HG02798 (cell line): ENCODE results near the gene TSSK6.

Experiments
- ATAC-seq: cut with Tn5 transposase; IDR thresholded peaks from one replicate; pipeline ENCODE4 v1.9.1; 2021; ENCODE audit warnings: mild to moderate bottlenecking; ENCODE audit not compliant: unreplicated experiment, poor library complexity

The TSSK6 gene

DNA sequence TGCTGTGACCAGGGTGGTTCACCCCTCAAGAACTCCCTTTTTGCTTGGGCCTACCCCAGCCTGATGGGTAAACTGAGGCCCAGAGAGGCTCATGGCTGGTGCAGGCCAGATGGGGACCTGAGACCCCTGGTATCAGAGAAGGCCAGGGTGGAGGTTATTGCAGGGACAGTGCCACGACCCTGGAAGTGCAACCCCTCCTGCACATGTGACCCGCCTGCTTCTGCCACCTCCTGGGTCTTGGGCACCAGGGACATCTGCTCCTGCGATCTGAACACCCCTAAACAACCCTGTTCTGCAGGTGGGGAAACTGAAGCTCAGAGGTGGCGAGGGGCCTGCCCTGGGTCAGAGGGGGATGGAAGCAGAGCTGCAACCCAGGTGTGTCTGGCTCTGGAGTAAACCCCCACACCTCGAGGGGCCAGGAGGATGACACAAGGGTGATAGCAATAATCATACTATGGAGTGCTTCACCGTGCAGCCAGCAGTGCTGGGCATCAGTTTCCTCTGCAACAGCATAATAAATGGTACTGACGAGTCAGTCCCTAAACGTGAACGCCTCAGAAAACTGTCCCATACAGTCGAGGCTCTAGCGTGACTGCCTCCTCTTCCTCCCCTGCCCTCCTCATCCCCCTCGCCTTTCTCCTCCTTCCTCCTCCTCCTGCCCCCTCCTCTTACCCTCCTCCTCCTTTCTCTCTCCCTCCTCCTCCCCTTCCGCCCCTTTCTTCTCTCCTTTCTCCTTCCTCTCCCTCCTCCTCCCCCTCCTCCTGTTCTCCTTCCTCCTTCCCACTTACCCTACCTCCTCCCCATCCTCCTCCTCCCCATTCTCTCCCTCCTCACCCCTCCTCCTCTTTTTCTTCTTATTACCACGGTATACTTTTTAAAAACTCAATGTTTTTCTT lies 17.7 kb upstream of the TSSK6 start:
- no peak for ATAC-seq

DNA sequence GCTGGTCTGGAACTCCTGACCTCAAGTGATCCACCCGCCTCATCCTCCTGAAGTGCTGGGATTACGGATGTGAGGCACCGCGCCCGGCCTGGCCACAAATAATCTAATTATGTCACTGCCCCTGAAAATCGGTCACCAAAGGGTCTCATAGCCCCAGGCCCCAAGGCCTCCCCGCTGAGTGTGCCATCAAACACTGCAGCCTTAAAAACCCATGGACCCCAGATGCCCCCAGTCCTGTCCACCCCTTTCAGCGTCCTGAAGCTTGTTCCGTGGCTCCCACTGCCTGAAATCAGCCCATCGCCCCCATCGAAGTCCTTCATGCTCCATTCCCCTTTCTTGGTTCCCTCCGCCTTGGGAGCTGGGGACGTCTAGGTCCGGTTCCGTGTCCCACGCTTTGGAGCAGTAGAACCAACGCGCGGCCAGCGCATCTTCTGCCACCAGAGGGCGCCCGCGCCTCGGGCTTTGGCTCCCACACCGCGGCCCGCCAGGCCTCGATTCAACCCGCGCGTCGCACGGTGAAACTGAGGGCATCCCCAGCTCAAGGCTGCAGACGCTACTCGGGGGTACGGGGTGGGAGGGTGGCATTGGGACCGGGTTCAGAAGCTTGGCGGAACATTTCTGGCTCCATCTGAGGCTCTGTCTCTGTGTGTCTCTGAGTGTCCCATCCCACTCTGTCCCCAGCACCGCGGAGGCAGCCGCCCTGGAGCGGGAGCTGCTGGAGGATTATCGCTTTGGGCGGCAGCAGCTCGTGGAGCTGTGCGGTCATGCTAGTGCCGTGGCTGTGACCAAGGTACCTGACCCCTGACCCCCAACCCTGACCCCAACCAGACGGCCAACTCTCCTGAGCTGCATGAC lies 16.8 kb upstream of the TSSK6 start:
- ATAC-seq, result peak; percentile 63

GRCh38 chr19:19530889-19531288 lies 15.5 kb upstream of the TSSK6 start:
- ATAC-seq, result no peak

DNA sequence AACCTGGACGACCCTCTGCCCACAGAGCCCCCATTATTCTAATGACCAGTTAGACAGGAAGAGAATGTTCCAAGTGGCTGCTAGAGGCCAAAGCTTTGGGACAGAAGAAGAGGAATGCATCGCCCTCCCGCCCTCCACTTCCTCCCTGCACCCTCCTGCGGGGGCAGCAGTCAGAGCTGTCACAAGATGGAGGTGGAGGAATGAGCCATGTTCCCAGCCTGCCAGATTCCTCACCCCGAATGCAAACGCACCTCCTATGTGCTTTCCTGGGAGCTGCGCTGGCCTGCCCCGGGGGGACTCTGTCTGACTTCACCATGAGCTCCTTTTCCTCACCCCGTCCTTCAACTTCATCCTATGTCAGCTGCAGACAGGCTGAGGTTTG lies 15.1 kb upstream of the TSSK6 start:
- no peak for ATAC-seq

DNA sequence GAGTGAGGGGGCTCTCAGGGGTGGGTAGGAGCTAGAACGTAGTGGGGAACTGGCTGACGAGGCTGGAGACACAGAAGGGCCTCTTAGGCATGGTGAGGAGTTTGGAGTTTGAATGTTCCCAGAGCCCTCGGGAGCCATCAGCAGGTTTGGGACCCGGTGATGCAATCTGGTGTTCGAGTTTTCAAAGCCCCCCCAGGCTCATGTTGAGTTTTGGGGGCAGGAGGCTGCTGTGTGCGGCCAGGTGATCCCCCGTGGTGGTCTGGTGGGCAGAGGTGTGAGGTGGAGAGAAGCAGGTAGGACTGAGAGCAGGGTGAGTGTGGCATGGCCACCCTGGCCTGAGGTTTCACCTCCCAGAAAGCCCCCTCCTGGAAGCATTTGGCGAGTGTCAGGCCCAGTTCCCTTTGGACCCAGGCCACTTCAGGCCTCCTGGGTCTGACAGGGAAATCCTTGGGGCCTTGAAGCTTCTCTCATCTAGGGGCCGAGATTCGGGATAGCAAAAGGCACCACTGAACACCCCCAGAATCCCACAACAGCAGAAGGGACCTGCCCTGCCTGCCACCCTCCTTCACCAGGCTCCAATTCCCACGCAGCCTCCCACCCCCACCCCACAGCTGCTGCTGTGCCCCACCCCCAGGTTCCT lies 14.6 kb upstream of the TSSK6 start:
- no peak for ATAC-seq

GRCh38 chr19:19528721-19529490 lies 13.6 kb upstream of the TSSK6 start, which contains the start of gene YJEFN3:
YJEFN3 (plus strand) TSS chr19:19528911; CDS start chr19:19528933, 22 bp downstream.
- no peak for ATAC-seq

DNA sequence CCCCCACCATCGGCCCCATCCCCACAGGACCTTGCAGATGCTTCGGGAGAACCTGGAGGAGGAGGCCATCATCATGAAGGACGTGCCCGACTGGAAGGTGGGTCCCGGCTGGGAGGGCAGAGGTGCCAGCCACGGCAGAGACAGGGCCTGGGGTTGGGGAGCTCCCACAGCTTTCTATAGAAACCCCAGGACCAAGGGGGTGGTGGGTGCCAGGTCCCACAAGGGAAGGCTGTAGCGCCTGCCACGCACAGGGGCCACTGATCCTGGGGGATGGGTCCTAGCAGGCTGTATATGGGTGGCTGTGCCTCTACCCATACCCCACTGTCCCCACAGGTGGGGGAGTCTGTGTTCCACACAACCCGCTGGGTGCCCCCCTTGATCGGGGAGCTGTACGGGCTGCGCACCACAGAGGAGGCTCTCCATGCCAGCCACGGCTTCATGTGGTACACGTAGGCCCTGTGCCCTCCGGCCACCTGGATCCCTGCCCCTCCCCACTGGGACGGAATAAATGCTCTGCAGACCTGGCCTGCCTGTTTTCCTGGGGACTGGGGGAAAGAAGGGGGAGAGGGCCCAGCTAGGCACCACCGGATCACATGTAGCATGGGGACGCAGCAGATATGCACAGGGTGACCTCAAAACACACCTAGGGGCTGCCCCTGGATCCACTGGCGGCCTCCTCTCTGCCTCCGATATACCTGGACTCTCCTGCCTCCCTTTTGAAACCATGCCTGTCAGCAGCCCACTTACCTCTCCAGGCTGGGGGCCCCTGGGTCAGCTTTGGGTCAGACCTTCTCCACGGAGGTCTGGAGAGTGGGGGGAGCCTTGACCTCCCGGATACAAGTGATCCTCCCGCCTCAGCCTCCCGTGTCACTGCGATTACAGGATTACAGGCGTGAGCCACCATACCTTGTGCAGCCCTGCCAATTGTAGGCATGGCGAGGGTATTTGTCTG lies 12.6 kb upstream of the TSSK6 start:
- no peak for ATAC-seq

DNA sequence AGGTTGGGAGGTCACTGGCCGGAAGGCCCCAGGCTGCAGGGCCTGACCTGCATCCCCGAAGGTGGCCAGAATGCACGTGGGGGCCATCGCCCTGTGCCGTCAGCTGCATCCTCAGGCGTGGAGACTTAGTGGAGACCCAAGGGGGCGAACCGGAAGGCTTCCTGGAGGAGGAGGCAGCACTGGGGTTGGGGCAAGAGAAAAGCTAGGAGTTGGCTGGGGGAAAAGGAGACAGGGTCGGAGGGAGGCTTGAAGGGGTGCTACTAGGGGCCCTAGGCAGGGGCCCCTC lies 12.0 kb upstream of the TSSK6 start:
- ATAC-seq, result no peak

DNA sequence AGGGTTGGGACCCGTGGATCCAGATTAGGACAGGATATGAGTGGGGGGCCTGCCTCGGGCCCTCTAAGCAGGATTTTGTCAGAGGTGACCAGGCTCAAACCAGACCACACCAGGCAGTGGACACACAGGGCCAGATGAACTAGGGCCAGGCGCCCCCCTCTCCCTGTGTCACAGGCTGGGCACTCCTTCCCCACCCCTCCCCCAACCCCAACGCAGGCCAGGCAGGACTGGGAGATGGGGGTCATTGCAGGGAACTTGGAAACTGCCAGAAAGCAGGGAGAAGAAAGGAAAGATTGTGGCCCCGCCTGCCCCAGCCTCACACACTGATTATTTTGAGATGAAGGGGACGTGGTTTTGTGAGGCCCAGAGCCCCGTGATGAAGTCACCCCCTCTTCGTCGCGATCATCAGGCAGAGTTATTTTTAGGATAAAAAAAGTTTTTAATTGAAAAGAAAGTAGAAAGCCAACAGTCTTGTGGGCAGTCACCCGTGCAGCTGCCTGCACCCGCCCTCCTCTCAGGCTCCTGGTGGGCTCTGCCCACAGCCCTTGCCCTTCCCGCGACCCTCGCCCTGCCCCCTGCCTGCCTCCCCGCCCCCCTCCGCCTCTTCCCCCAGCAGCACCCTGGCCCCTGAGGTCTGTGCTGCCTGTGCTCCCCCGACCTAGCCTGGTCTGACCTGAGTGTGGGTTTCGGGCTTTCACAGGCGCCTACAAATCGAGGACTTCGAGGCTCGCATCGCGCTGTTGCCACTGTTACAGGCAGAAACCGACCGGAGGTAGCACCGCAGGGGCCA lies 11.4 kb upstream of the TSSK6 start:
- ATAC-seq, result no peak

DNA sequence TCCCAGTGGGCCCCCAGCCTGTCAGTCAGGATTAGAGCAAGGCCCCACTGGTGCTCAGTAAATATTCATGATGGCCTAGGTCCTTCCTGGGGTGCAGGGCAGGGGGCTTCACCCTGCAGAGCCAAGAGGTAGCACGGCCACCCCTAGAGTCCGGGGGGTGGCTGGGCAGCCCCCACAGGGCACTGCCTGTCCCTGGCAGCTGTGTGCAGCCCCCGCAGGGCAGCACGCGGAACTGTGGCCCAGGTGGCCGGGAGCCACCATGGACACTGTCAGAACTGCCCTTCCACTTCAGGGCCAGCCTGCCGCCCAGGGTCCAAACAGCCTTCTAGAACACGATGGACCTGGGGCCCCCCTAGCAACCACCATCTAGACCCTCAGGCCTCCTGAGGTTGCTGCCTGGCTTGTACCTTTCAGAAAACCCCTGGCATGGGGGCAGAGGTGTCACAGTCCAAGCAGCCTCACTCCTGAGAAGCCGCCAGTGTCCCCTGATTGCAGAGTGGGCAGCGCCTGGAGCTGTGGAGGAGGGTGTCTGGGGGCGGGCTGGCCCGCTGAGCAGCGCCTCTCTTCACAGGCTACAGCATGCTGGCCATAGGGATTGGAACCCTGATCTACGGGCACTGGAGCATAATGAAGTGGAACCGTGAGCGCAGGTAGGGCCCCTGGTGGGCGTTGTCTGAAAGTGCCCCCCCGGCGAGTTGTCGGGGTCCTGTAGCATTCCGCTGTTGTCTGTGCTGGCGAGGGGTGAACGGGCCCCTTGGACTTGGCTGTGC lies 10.4 kb upstream of the TSSK6 start:
- no peak for ATAC-seq

DNA sequence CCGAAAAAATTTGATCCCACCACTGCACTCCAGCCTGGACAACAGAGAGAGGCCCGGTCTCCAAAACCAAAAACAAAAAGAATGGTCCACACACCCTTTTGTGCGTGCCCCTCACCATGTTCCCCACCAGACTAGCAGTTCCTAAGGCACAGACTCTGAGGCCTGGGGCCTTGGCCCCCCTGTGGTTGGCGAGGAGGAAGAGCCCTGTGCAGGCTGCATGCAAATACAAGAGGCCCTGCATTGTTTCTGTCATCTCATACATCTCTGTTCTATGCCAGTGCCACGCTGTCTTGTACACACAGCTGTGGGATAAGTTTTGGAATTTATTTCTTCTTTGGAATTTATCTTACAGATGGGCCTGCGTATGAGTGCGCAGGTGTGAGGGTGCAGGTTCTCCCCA lies 8.7 kb upstream of the TSSK6 start:
- ATAC-seq, result peak; percentile 54

GRCh38 chr19:19523177-19523576 lies 7.8 kb upstream of the TSSK6 start:
- ATAC-seq, result no peak

DNA sequence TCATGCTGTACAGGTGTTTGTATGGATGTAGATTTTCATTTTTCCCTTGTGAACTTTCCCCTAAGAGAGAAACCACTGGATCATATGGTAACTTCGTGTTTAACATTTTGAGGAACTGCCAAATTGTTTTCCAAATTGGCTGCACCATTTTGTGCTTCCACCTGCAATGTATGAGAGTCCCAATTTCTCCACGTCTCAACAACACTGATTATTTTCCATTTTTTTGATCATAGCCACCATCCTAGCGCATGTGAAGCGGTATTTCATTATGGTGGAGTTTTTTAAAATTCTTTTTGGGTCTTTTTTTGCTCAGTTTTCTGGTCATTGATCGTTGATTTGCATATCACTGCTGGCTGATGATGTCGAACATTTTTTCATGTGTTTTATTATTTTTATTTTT lies 5.6 kb upstream of the TSSK6 start:
- ATAC-seq, result no peak

DNA sequence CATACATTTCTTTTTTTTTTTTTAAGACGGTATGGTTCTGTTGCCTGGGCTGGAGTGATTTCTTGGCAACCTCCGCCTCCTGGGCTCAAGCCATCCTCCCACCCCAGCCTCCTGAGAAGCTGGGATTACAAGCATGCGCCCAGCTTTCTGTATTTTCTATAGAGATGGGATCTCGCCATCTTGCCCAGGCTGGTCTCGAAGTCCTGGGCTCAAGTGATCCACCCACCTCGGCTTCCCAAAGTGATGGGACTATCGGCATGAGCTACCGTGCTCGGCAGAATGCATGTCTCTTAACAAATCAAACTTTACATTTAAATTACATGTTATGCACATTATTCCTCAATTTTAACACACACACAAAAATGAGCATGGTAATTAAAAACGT lies 1.9 kb upstream of the TSSK6 start:
- no peak for ATAC-seq

GRCh38 chr19:19515642-19516519 lies 533 bp upstream of the TSSK6 start, which contains the start of gene NDUFA13:
NDUFA13 (plus strand) TSS chr19:19516225; CDS start chr19:19516239, 14 bp downstream.
- peak; percentile 93 for ATAC-seq

DNA sequence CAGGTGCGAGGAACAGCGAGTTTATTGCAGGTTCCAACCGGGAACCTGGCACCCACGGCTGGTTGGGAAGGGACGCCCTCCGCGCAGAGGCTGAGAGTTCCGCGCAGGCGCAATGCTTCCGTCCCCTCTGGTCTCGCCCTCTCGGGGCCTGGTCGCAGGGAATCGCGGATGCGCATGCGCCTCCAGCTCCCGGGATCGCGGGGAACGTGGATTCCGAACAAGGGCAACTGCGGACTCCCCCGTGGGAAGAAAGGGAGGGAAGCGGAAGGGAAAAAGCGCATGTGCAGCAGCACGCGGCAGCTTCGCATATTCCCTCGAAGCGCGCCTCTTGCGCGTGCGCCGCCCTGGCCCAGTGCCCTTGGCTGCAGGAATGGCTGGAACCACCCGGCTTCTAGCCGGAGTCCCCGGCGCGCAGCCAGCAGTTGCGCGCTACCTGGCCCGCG lies 1.1 kb downstream of the TSSK6 start:
- no peak for ATAC-seq

DNA sequence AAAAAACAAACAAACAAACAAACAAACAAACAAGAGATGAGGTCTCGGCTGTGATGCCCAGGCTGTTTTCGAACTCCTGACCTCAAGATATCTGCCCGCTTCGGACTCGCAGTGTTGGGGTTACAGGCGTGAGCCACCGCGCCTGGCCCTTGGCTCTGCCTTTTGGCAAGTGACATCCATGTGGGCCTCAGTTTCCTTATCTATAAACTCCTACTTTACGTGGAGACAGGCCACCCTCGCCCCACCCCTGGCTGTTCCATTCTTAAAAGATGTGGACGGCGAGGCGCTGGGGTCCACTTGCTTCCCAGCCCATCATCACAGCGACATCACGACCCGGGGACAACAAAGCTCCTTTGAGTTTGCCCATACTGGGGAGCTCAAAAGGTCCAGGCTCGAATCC lies 1.7 kb downstream of the TSSK6 start:
- ATAC-seq, result no peak
